Panc1 (cell line): ENCODE measurements around the gene UAP1. TPM values are rescaled to one million over a fixed set of nuclear protein-coding genes. Genes with fewer than 3 reads are reported as not detected.

Experiments
- ATAC-seq: fragments of 200-7000 bp; cut with Tn5 transposase; 2 replicates; pipeline ENCODE4 v1.9.1; 2020; ENCODE audit warnings: mild to moderate bottlenecking, moderate library complexity
- BruUV-seq: library from RNA; stranded (reverse); fragments of 400-500 nt; replicated peaks from 2 replicates; lab custom pipeline; 2021; lab: Mats Ljungman, UMichigan
- CTCF ChIA-PET: fragments of 300-600 bp; sonication (Branson Sonifier 250); formaldehyde crosslinking; loops from one replicate; lab custom pipeline; 2022; ENCODE audit warnings: antibody characterized with exemption; lab: Charles Lee
- POLR2A ChIA-PET: fragments of 300-600 bp; sonication (Branson Sonifier 250); formaldehyde crosslinking; loops from one replicate; lab custom pipeline; 2022; ENCODE audit warnings: antibody characterized with exemption; lab: Charles Lee
- DNase-seq: peaks from one replicate; pipeline ENCODE4 v3.0.0-alpha.2; 2010; ENCODE audit warnings: low read depth, low spot score
- H3K27ac ChIP-seq: 2 replicates; pipeline ENCODE4 v1.5.1; 2011; ENCODE audit warnings: mild to moderate bottlenecking, low read length, inconsistent platforms
- H3K27me3 ChIP-seq: fragments of 200-500 bp; sonication (Bioruptor generic); 2 replicates; pipeline ENCODE4 v1.6.0; 2014; ENCODE audit warnings: low read length, inconsistent platforms; ENCODE audit not compliant: control insufficient read depth, insufficient read depth
- H3K36me3 ChIP-seq: fragments of 200-500 bp; sonication (Bioruptor generic); 2 replicates; pipeline ENCODE4 v1.5.1; 2014; ENCODE audit warnings: inconsistent platforms, mild to moderate bottlenecking, low read length, moderate library complexity; ENCODE audit not compliant: control insufficient read depth, insufficient read depth
- H3K4me1 ChIP-seq: 2 replicates; pipeline ENCODE4 v1.5.1; 2011; ENCODE audit warnings: inconsistent platforms, mild to moderate bottlenecking, low read length, moderate library complexity; ENCODE audit not compliant: control insufficient read depth, insufficient read depth
- H3K4me3 ChIP-seq, 2 experiments: 2 replicates each; pipeline ENCODE4 v1.5.1; 2011 to 2012; ENCODE audit warnings: low read depth in 2 of 2, low read length in 2 of 2, mild to moderate bottlenecking in 2 of 2, inconsistent platforms in 1 of 2, moderate library complexity in 1 of 2
- H3K9me3 ChIP-seq: fragments of 200-500 bp; sonication (Bioruptor generic); 2 replicates; pipeline ENCODE4 v1.5.1; 2014; ENCODE audit warnings: low read depth, mild to moderate bottlenecking, inconsistent platforms, low read length, moderate library complexity; ENCODE audit not compliant: control insufficient read depth, insufficient read depth
- POLR2AphosphoS5 ChIP-seq: IDR thresholded peaks from 2 replicates; pipeline ENCODE4 v1.6.1; 2012; ENCODE audit warnings: mild to moderate bottlenecking, low read depth, low read length, moderate library complexity
- SIN3A ChIP-seq: IDR thresholded peaks from 2 replicates; pipeline ENCODE4 v1.6.1; 2012; ENCODE audit warnings: low read depth, mild to moderate bottlenecking, low read length, moderate library complexity, borderline replicate concordance; ENCODE audit not compliant: insufficient read depth
- TCF7L2 ChIP-seq: IDR thresholded peaks from 2 replicates; pipeline ENCODE4 v1.6.1; 2011; ENCODE audit warnings: mild to moderate bottlenecking, low read depth, low read length, inconsistent platforms
- in situ Hi-C: cut with HindIII; loops from 2 replicates; pipeline ENCODE4 v1.10.0; 2016; ENCODE audit warnings: low sequenced_read_pairs, low pct_unique_long_range_greater_than_20kb
- intact Hi-C: fragments of 100-400 bp; cut with micrococcal nuclease; formaldehyde crosslinking; loops from one replicate; pipeline ENCODE4 v1.10.0; 2022; ENCODE audit not compliant: unreplicated experiment
- total RNA-seq: library from RNA; stranded (reverse); gene quantifications from one replicate; pipeline ENCODE4 v1.2.1, GENCODE V29; 2021; ENCODE audit not compliant: unreplicated experiment
- TF ChIP-seq, protein P1 (sequence below): fragments of 450-650 bp; IDR thresholded peaks from 2 replicates; pipeline ENCODE4 v1.5.1; 2017; ENCODE audit warnings: mild to moderate bottlenecking
- TF ChIP-seq, protein P2 (sequence below), 2 experiments: IDR thresholded peaks; 2 replicates each; pipeline ENCODE4 v1.6.1; 2011 to 2012; ENCODE audit warnings: low read depth in 2 of 2, control low read depth in 1 of 2, low read length in 1 of 2, mild to moderate bottlenecking in 1 of 2, moderate library complexity in 1 of 2; ENCODE audit not compliant: insufficient read depth in 1 of 2

Gene UAP1
- total RNA-seq, 1 experiment from 2014 or later, result 97.7 TPM

DNA sequence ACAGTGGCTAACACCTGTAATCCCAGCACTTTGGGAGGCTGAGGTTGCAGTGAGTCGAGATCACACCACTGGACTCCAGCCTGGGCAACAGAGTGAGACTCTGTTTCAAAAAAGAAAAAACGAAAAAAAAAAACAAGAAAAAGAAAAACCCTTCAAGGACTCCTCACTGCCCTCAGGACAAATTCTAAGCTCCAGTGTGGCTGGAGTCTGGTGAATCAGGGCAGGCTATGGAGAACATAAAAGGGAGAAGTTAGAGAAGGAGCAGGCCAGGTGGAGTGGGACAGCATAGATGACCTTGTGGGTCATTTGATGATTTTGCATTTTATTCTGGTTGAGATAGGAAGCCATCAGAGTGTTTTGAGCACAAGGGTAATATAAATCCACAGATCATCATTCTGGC is 12.5 kb upstream of the UAP1 start:
- in situ Hi-C loops (no loop called here), intact Hi-C loops (no loop called here)
- no peak for DNase-seq
- Histone ChIP-seq H3K27me3 (no peaks in the 10 kb centered on the region), H3K4me1 (no peaks in the 10 kb centered on the region), H3K9me3 (no peaks in the 10 kb centered on the region), H3K4me3 (no peak overlapping the region), H3K27ac (no peak overlapping the region), H3K36me3 (no peaks in the 10 kb centered on the region)
- BruUV-seq, result no TSS peak
- TF ChIP-seq, protein P1, sequence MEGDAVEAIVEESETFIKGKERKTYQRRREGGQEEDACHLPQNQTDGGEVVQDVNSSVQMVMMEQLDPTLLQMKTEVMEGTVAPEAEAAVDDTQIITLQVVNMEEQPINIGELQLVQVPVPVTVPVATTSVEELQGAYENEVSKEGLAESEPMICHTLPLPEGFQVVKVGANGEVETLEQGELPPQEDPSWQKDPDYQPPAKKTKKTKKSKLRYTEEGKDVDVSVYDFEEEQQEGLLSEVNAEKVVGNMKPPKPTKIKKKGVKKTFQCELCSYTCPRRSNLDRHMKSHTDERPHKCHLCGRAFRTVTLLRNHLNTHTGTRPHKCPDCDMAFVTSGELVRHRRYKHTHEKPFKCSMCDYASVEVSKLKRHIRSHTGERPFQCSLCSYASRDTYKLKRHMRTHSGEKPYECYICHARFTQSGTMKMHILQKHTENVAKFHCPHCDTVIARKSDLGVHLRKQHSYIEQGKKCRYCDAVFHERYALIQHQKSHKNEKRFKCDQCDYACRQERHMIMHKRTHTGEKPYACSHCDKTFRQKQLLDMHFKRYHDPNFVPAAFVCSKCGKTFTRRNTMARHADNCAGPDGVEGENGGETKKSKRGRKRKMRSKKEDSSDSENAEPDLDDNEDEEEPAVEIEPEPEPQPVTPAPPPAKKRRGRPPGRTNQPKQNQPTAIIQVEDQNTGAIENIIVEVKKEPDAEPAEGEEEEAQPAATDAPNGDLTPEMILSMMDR, result no peak
- TF ChIP-seq POLR2AphosphoS5, result no peak
- TF ChIP-seq SIN3A, result no peak
- no peak for TF ChIP-seq TCF7L2
- TF ChIP-seq, protein P2, sequence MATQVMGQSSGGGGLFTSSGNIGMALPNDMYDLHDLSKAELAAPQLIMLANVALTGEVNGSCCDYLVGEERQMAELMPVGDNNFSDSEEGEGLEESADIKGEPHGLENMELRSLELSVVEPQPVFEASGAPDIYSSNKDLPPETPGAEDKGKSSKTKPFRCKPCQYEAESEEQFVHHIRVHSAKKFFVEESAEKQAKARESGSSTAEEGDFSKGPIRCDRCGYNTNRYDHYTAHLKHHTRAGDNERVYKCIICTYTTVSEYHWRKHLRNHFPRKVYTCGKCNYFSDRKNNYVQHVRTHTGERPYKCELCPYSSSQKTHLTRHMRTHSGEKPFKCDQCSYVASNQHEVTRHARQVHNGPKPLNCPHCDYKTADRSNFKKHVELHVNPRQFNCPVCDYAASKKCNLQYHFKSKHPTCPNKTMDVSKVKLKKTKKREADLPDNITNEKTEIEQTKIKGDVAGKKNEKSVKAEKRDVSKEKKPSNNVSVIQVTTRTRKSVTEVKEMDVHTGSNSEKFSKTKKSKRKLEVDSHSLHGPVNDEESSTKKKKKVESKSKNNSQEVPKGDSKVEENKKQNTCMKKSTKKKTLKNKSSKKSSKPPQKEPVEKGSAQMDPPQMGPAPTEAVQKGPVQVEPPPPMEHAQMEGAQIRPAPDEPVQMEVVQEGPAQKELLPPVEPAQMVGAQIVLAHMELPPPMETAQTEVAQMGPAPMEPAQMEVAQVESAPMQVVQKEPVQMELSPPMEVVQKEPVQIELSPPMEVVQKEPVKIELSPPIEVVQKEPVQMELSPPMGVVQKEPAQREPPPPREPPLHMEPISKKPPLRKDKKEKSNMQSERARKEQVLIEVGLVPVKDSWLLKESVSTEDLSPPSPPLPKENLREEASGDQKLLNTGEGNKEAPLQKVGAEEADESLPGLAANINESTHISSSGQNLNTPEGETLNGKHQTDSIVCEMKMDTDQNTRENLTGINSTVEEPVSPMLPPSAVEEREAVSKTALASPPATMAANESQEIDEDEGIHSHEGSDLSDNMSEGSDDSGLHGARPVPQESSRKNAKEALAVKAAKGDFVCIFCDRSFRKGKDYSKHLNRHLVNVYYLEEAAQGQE (IDR thresholded peaks at IDR 0.05; ENCODE audit: insufficient read depth in 1 of 2, low read depth in 2 of 2, low read length in 1 of 2), result no peak
- POLR2A ChIA-PET, result no interaction called here
- ATAC-seq, result no peak
- CTCF ChIA-PET, result no interaction called here

DNA sequence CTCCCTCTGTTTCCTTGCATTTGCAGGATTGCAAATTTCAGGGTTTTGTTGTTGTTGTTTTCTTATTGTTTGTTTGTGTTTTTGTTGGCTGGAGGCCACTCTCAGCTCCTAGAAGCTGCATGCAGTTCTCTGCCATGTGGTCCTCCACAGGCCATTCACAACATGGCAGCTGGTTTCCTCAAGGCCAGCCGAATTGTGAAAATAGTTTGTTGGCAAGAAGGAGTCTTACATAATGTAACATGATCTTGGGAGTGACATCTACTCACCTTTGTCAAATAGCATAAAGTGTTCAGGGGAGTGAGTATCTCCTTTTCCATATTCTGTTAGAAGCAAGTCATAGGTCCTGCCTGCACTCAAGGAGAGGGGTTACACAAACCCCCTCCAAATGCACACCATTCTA is 10.6 kb upstream of the UAP1 start:
- no peak for ATAC-seq
- BruUV-seq, result no TSS peak
- intact Hi-C loops (no loop called here), in situ Hi-C loops (no loop called here)
- TF ChIP-seq, protein P2 (IDR thresholded peaks at IDR 0.05; ENCODE audit: insufficient read depth in 1 of 2, low read depth in 2 of 2, low read length in 1 of 2), result no peak
- TF ChIP-seq POLR2AphosphoS5, result no peak
- TF ChIP-seq SIN3A, result no peak
- TF ChIP-seq TCF7L2, result no peak
- TF ChIP-seq, protein P1, result no peak
- ChIA-PET CTCF (no interaction called here), POLR2A (no interaction called here)
- DNase-seq, result no peak
- Histone ChIP-seq H3K9me3 (no peaks in the 10 kb centered on the region), H3K4me3 (no peak overlapping the region), H3K27me3 (no peaks in the 10 kb centered on the region), H3K36me3 (no peaks in the 10 kb centered on the region), H3K27ac (no peak overlapping the region), H3K4me1 (no peaks in the 10 kb centered on the region)
